ENCODE results near the gene DDX20.
"Not testable (repeated sequence)": the region's sequence is repeated elsewhere in the genome, so short reads cannot be mapped to it uniquely, and the experiment has no call there.

Gene DDX20

DNA sequence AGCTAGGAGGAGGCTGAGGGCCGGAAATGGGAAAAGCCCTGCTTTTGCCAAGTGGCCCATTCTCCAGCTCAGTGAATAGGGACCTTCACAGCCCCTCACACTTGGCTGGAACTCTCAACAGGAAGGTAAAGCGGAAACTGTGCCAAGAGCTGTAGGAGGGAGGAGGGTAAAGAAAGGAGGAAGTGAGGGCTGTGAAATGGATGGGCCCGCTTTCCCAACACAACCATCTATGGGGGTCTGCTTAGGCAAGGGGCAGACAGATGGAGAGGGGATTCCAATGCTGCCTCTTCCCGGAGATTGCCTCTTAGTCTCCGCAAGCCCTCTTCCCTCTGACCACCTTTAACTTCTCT, 21.7 kb upstream of the DDX20 start:
- DNase-seq (ENCODE audit: low spot score): no peak

DNA sequence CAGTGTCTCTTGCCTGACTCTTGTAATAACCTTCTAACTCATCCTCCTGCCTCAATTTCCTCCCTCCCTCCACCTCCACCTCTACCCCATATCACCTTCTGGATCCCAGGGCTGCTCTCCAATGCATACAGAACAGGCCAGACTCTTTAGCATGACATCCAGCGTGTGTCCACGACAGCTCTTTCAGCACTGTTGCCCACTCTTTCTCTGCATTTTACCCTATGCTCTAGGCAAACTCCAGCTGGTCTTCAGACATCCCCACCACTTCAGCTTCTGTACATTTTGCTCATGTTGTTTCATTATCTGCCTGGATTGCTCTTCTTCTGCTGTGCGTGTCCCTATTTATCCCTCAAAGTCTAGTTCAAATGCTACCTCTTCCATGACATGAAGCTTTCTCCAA, 21.3 kb upstream of the DDX20 start:
- DNase-seq (ENCODE audit: low spot score): no peak

DNA sequence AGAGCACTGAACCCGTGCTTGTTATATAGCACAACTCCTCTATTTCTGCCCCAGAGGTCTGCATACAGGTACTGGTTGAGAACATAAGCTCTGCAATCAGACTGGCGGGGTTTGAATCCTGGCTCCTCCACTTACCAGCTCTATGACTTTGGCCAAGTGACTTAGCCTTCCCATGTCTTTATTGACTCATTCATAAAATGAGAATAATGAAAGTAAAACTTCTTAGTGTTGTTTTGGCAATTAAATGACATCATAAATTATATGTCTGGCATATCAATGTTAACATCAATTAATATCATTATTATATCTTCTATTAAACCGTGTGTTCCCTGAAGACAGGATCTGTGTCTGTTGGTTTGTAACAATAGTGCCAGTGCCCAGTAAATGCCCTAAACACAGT, 20.8 kb upstream of the DDX20 start:
- no peak for DNase-seq (ENCODE audit: low spot score)

DNA sequence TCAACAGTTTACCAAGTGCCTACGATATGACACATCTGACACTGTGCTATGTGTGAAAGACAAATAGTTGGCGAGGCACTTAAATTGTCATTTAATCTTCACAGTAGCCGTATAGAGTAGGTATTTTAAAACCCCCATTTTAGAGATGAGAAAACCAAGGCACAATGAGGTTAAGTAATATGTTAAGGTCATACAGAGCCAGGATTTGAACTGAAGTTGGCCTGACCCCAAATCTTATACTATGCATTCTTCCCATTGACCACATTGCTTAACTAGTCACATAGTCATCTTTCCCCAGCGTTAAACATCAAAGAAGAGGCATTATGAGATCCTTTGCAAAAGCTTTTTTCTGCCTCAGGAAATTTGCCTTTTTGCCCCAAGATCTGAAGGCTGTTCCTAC, 20.4 kb upstream of the DDX20 start:
- DNase-seq (ENCODE audit: low spot score): no peak

DNA sequence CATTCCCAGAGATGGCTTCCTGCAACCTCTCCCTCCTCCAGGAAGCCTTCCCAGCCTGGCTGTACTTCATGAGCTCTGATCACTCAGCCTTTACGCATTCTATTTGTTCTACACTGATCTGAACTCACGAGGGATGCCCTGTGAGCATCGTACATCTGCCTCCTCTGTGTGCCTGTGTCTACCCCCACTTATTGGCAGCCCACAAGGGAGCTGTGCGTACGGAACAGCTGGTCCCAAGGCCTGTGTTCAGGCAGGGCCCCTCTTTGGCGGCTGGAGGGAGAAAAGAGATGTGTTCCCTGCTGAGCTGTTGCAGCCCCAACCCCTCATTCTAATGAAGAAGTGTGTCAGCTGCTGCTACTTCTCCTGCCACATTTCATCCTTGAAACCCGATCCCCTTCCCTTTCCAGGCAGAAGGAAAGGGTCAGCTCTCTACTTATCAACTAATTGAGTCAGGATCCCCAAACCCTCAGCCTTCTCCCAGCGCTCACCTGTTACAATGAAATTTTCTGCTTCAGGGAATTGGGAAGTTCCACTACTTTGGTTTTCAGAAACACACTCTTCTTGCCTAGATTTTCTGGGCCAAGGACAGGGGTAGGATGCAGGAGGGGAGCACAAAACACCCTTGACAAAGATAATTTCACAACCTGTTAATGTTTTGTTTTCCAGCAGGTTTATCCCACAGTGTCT, 19.7 kb upstream of the DDX20 start:
- no peak for DNase-seq (ENCODE audit: low spot score)

DNA sequence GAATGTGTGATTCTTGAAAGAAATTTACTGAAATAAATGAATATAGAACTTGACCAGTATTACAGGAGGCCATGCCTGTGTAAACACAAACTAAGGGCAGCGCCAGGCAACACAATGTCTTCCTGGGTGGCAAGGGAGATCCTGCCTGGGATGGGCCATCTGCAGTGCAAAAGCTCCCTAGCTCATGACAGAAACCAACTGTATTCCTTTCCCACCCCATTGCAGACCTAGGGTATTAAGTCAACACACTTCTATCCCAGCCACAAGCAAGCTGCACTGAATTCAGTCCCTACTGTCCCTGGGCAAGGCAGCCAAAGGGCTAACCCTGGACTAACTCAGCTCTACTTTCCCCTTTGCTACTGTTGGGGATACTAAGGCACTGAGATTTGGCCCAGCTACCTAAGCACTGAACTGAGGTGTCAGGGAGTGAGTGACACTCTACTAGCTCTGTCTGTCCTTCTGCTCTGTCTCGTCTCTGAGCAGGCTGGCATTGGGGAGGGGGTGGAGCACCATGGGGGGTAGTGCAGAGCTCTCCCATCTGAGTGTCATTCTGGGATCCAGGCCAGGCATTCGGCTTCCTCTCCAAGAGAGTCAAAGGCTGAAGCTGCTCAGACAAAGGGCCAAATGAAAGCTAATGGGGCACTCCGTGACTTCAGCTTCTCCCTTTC, 19.0 kb upstream of the DDX20 start:
- DNase-seq (ENCODE audit: low spot score): no peak

DNA sequence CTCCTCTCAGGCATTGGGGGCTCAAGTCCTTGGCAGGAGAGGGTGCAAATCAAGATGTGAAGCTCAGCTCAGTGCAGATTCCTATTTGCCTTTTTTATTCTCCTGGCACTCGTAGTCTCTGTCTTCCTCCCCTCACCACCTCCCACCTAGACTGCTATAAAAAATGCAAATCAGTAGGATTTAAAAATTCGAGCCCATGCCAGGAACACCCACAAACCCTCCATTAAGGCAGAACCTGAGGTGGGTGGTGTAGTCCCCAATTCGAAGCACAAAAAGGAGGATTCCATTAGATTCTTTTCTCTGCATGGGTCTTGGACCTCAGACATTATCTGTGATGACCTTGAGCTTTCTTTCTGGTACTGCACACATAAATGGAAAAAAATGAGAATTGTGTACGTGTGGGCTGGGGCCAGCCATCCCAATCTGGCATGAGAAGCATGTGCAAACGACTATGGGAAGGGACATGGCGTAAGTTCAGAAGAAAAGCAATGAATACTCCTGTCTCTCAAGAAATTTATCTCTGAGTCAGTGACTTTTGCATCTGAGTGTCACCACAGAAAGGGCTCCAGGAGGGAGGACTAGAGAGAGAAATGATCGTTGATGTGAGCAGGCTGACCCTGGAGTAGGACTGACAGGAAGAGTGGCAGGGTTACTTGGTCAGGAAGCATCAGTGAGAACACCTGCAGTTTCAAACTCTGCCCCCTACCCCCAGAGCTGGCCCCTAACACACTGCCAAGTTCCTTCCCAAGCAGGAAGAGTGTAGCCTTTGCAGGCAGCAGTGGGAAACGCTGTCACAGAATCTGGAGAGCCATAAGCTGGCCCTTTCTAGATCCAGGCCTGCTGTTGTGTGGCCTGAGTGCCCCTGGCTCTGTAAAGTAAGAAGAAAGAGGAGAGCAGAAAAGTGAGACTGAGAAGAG, 18.2 kb upstream of the DDX20 start:
- no peak for DNase-seq (ENCODE audit: low spot score)

DNA sequence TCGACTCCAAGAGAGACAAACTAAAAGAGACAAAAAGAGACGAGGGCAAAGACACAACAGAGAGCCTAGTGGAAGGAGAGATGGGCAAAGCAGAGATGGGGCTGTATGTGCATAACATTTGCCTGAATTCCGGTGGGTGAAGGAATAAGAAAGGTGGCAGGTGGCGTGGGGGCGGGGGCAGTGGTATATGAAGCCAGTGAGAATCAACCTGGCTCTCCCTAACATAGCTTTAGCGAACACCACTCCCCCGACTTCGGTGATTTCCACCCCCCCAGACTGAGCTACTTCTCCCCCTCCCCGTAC, 17.6 kb upstream of the DDX20 start:
- DNase-seq (ENCODE audit: low spot score): no peak

DNA sequence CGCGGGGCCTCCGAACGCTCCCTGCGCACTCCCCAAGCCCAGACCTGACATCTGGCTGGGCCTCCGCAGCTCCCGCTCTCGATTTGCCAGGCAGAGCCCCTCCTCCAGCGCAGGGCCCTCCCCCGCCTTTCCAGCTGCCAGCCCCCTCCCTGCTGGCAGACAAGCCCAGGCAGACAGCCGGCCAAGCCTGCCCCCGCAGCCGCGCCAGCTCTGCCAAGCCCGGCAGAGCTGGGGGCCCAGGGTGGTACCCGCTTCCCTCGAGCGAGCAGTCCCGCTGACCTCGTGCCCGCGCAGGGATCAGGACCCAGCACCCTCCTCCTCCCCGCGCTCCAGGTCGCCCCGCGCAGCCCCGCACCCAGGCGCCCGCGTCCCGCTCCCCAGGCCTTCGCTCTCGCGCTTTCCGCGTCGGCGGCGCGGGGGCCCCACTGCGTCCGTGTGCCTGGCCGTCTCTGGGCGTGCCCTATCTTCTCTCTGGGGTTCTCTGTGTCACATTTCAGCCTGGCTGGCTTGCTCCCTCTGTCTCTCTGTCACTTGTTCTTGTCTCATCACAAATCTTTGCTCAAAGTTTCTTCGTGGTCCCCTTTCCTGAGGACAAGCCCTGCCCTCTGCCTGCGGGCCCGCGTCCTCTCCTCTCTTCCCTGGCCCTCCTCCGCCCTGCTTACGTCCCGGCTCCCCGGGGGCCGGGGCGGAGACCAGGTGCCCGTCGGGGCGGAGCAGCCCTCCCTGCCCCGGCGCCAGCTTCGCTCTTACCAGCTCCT, 17.1 kb upstream of the DDX20 start:
- DNase-seq (ENCODE audit: low spot score): peak; percentile 63

DNA sequence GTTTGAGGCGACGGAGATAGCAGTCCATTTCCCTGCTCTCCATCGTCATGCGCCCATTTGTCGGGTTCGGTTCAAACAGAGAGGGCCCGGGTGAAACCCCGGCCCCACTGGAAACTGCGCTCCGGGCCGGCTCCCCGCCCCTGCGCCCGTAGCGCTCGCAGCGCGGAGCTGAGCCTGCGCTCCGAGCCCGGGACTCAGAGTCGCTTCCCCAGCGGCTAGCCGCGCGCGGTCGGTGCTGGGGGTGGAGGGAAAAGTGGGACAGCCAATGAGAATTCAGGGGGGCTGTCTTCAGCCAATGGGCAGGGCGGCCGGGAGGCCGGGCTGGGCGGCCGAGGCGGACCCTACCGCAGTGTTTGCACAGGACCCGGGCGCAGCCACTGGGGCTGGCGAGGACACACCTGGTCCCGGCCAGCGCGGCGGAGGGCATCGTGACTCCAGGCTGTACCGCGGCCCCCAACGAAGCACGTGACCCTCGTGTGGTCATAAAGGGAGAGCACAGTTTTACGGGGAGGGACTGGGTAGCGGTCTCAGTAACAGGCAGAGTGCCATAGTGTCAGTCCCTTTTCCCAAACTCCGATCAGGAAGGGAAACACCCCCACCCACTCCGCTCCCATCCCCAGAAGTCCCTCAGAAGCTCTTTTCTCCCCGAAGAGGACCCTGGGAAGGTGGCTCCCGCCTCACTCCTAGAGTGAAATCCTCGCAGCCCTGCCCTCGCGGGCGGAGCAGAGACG, 16.3 kb upstream of the DDX20 start, which contains the start of gene INKA2:
INKA2 (minus strand) TSS at position 202 of the 731 bp plus-strand sequence; CDS start at position 49, 153 bp downstream.
- peak; percentile 88 for DNase-seq (ENCODE audit: low spot score)

DNA sequence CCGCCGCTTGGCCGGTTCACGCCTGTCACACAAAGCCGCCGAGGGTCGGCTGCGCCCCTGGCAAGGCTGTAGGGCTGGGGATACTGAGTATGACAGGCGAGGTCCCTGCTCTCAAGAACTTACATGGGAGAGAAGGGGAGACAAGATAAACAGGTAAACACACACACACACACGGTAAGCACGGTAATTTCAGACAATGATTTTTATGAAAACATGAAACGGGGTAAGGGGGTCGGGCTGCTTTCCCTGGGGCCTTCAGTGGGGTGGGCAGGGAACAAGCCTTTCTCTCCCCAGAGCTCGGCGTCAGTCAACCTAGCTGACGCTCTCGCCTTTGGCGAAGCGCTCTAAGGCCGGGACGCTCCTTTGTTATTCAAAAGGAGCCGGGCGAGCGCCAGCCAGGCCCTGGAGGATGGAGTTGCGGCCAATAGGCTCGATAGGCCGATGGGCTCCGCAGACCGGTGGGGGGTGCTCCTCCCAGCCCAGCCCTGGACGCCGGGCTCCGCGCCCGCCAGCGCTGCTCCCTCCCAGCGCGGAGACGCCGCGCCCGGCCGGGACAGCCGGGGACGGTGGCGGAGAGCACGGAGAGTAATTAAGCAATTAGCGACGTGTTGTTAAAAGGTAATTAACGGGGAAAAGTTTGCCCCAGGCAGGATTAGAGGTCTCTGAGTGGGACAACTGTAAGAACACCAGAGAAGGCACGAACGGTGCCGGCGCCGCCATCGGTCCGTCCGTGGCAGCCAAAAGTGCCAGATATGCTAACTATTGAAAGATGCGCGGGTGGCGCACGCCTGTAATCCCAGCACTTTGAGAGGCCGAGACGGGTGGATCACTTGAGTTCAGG, 15.6 kb upstream of the DDX20 start:
- DNase-seq (ENCODE audit: low spot score): peak; percentile 29

DNA sequence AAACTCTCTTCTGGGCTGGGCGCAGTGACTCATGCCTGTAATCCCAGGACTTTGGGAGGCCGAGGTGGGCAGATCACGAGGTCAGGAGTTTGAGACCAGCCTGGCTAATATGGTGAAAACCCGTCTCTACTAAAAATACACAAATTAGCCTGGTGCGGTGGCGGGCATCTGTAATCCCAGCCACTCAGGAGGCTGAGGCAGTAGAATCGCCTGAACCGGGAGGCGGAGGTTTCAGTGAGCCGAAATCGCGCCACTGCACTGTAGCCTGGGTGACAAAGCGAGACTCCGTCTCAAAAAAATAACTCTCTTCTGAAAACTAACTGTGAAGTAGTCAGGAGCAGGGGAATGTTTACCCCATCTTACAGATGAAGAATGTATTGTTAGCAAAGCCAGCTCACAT, 13.4 kb upstream of the DDX20 start:
- DNase-seq (ENCODE audit: low spot score): not testable (repeated sequence)

DNA sequence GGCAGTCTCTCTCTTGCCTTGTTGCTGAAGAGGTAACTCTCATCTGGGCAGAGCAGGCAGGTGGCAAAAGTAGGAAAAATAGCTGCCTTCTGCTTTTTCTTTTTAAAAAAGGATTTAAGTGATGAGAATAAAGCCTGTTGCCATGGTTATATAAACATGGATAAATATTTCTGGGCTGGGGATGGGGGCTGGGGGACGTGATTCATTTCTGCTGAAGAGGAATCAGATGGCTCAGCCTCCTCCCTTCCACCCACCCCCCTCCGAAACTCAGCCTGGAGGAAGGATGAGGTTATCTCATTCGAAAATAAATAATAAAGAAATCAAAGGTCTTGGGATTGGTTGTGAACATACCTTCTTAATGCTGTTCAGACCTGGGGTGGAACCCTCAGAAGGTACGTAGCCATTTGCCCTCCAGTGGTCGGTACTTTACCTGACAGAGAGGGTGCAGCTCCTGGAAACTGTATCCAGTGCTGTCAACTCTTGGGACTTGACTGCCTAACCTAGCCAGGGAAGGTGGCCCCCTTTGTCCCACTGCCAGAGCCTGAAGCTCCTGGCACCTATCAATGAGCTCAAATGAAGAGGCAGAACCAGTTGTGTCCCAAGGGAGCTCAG, 12.7 kb upstream of the DDX20 start:
- no peak for DNase-seq (ENCODE audit: low spot score)

DNA sequence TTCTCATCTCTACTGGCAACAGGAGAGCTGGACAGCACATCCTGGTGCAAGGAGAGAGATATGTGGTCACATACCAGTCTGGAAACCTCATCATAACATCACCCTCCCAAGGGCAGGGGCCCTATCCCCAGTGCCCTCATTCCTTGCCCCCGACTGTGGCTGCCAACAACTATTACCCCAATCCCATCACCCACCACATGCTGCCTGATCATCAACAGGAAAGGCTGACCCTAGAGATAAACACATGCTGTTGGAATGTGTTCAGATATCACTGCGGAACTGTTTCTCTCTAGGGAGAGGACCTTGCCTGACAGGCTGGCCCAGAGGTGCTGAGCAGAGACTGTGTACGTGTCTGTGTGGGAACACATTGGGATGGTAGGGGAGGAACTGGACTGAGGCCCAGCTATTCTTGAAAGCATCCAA, 12.0 kb upstream of the DDX20 start:
- no peak for DNase-seq (ENCODE audit: low spot score)

DNA sequence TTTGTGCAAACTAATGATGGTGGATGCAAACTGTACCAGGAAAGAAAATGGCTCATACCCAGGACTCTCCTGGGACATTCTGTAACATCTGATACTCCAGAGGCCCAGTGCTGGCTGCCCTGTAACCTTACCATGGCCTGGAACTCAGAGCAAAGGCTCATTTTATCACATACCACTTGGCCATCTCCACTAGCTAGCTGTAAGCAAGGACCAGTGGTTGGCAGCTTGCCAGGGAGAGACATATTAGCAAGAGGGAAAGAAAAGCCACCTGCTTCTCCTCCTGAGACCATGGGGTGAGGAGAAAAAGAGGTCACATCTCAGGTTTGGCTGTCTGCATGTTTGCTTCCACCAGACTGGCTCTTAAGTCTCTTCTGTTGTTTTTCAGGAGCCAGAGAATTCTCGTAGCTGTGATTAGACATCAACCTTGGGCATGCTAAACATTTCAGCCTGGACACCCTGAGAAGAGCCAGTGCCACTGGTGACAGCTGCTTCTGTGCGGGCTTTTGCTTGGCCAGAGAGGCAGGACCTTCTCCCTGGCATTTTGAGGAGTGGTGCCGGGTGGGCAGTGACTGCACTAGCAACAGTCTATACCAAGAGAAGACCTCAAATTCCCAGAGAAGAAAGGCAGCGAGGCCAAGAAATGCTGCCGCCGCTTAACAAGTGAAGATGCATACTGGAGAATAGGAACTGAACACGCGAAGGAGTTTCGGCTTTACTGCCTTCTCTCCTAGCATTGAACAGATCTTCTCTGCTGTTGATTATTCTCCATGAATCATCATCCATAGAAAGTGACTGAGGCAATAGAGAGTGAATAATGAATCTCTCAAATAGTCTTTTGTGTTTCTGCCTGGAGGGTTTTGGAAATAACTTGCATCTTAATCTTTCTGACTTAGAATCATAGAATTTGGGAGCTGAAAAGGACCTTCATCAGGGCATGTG, 9.8 kb upstream of the DDX20 start:
- no peak for DNase-seq (ENCODE audit: low spot score)

DNA sequence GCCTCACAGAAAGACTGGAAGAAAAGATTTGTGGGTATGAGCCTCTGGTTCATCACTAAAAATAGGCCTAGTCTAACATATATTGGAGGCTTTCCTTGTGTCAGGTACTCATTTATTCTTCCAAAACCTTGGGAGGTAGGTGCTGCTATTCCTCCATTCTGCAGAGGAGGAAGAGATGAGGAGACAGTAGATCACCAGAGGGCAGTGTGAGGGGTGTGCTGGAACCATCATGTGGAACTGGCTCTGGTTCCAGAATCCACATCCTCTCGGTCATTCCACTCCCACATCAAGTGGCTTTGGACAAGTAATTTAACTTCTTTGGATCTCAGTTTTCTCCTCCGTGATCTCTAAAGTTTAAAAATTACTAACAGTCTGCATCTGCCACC, 9.1 kb upstream of the DDX20 start:
- no peak for DNase-seq (ENCODE audit: low spot score)

DNA sequence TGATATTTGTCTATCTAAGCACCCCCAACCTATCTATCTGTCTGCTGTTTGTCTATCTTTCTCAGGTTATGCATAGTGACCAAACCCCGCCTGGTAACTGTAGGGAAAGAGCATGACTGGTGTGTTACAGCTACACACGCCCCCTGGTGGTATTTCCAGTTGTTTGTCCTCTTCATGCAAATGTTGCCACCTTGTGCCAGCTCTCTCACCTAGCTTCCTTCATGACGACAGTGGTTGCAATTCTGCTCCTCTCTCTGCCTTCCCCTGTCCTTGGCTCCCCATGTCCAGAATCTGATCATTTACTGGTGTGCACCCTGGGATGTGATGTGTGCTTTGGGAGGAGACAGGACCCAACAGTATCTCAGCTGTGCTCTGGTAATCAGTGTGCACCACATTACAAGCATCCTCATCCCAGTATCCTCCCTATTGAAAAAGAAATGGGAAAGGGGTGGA, 8.4 kb upstream of the DDX20 start:
- peak; percentile 83 for DNase-seq (ENCODE audit: low spot score)

DNA sequence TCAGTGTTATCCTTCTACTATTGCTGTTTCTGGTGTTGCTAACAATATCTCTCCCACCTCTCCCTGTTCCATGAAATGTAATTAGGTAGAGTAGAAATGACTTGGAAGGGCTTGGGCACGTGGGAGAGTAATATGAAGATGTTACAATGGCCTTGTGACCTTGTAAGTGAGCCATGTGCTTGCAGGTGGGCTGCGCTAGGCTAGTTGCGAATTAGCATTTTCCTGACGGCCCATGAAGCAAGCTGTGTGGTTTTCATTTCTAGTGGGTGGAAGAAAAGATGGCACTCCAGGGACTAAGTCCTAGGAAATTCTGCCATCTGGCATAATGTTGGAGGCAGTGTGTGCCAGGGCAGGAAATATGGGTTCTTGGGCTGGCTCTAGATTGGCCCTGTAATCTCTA, 7.8 kb upstream of the DDX20 start:
- no peak for DNase-seq (ENCODE audit: low spot score)

DNA sequence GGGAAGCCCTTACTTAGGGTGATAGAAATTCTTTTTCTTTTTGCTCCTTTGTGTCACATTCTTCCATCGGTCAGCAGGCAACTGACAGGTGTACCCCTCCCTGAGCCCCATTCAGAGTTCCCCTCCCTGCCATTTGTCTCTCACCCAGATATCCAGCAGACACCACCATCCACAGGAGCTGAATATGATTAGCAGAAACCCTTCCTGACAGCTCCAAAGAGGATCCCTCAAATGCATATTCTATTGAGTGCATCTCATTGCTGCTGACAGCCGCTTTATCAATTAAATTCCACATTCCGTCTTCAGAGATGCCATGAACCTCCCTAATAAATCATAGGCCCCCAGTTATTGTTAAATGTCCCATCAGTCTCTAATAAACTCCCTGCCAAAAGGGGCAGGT, 6.1 kb upstream of the DDX20 start:
- no peak for DNase-seq (ENCODE audit: low spot score)

Data from germinal center (tissue), 1 donor.